ENCODE data around the gene ZNF592. TPM values are rescaled to one million over a fixed set of nuclear protein-coding genes. Genes with fewer than 3 reads are reported as not detected.

ZNF592 gene
- total and polyA plus RNA-seq, 4 donors = 10.2 to 29.5 (median 21.8) TPM

- Histone ChIP-seq H3K27ac (ENCODE audit: low read depth, low read length) (no peak overlapping the region), H3K27me3 (ENCODE audit: control insufficient read depth, insufficient read depth, low read length) (no peaks in the 10 kb centered on the region), H3K4me1 (ENCODE audit: control insufficient read depth, insufficient read depth, low read length) (peaks cover 3% of the 10 kb centered on the region), H3K9me3 (ENCODE audit: control insufficient read depth, insufficient read depth, low read length) (no peaks in the 10 kb centered on the region), H3K4me3 (ENCODE audit: low read depth, low read length) (no peak overlapping the region), H3K36me3 (ENCODE audit: control insufficient read depth, insufficient read depth, low read length) (peaks cover 3% of the 10 kb centered on the region)
- DNase-seq (ENCODE audit: low read depth in 4 of 6, low spot score in 6 of 6) = no peak
- no CpG with 5 or more reads among the region's 2 CpGs for WGBS (ENCODE audit: insufficient coverage)
These were observed 83.2 kb downstream of the ZNF592 start for GRCh38 chr15:84831613-84832012.

GRCh38 chr15:84832448-84833040, 84.2 kb downstream of the ZNF592 start:
- Histone ChIP-seq H3K27me3 (ENCODE audit: control insufficient read depth, insufficient read depth, low read length) (no peaks in the 10 kb centered on the region), H3K9me3 (ENCODE audit: control insufficient read depth, insufficient read depth, low read length) (no peaks in the 10 kb centered on the region), H3K27ac (ENCODE audit: low read depth, low read length) (no peak overlapping the region), H3K4me3 (ENCODE audit: low read depth, low read length) (no peak overlapping the region), H3K36me3 (ENCODE audit: control insufficient read depth, insufficient read depth, low read length) (peaks cover 3% of the 10 kb centered on the region), H3K4me1 (ENCODE audit: control insufficient read depth, insufficient read depth, low read length) (no peaks in the 10 kb centered on the region)
- no peak for DNase-seq (ENCODE audit: low read depth in 4 of 6, low spot score in 6 of 6)
- WGBS (ENCODE audit: insufficient coverage) = 61% methylated on average over 2 of the region's 2 CpGs

- Histone ChIP-seq H3K27me3 (ENCODE audit: control insufficient read depth, insufficient read depth, low read length) (no peaks in the 10 kb centered on the region), H3K27ac (ENCODE audit: low read depth, low read length) (no peak overlapping the region), H3K4me3 (ENCODE audit: low read depth, low read length) (no peak overlapping the region), H3K9me3 (ENCODE audit: control insufficient read depth, insufficient read depth, low read length) (no peaks in the 10 kb centered on the region), H3K4me1 (ENCODE audit: control insufficient read depth, insufficient read depth, low read length) (no peaks in the 10 kb centered on the region), H3K36me3 (ENCODE audit: control insufficient read depth, insufficient read depth, low read length) (peaks cover 3% of the 10 kb centered on the region)
- WGBS (ENCODE audit: insufficient coverage) = 86% methylated on average over 2 of the region's 4 CpGs
- no peak for DNase-seq (ENCODE audit: low read depth in 4 of 6, low spot score in 6 of 6)
These were observed 85.2 kb downstream of the ZNF592 start for GRCh38 chr15:84833447-84834228.

- peaks cover 7% of the 10 kb centered on the region for H3K36me3 ChIP-seq (ENCODE audit: control insufficient read depth, insufficient read depth, low read length)
- no peaks in the 10 kb centered on the region for H3K4me1 ChIP-seq (ENCODE audit: control insufficient read depth, insufficient read depth, low read length)
- no peak overlapping the region for H3K4me3 ChIP-seq (ENCODE audit: low read depth, low read length)
- no peak for DNase-seq (ENCODE audit: low read depth in 4 of 6, low spot score in 6 of 6)
- no peaks in the 10 kb centered on the region for H3K9me3 ChIP-seq (ENCODE audit: control insufficient read depth, insufficient read depth, low read length)
- WGBS (ENCODE audit: insufficient coverage) = 100% methylated on average over 3 of the region's 4 CpGs
- no peak overlapping the region for H3K27ac ChIP-seq (ENCODE audit: low read depth, low read length)
- H3K27me3 ChIP-seq (ENCODE audit: control insufficient read depth, insufficient read depth, low read length) = no peaks in the 10 kb centered on the region
These were observed 86.0 kb downstream of the ZNF592 start for GRCh38 chr15:84834229-84834955.

DNA sequence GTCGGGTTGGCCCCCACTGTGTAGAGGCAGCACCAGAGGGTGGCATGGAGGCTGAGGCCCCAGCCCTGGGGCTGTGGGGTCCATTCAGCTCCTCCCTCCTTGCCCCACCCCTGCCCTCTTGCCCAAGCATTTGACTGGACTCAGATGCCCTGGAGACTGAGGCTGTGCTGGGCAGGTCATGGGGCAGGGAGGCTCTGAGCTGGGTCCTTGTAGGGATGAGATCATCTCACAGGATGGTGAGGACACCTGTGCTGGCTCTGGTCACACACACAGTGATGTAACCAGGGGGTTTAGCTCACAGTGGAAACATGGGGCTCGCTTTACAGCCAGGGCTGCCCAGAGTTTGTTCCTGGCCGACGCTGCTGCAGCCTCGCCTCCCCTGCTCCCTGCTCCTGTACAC, 86.6 kb downstream of the ZNF592 start:
- Histone ChIP-seq H3K27me3 (ENCODE audit: control insufficient read depth, insufficient read depth, low read length) (no peaks in the 10 kb centered on the region), H3K9me3 (ENCODE audit: control insufficient read depth, insufficient read depth, low read length) (no peaks in the 10 kb centered on the region), H3K36me3 (ENCODE audit: control insufficient read depth, insufficient read depth, low read length) (peaks cover 13% of the 10 kb centered on the region), H3K27ac (ENCODE audit: low read depth, low read length) (no peak overlapping the region), H3K4me3 (ENCODE audit: low read depth, low read length) (no peak overlapping the region), H3K4me1 (ENCODE audit: control insufficient read depth, insufficient read depth, low read length) (no peaks in the 10 kb centered on the region)
- DNase-seq (ENCODE audit: low read depth in 4 of 6, low spot score in 6 of 6) = no peak
- whole genome bisulfite sequencing (ENCODE audit: insufficient coverage) = 91% methylated on average over 5 of the region's 5 CpGs

- no peak for DNase-seq (ENCODE audit: low read depth in 4 of 6, low spot score in 6 of 6)
- no peaks in the 10 kb centered on the region for H3K9me3 ChIP-seq (ENCODE audit: control insufficient read depth, insufficient read depth, low read length)
- H3K4me1 ChIP-seq (ENCODE audit: control insufficient read depth, insufficient read depth, low read length) = peaks cover 6% of the 10 kb centered on the region
- H3K36me3 ChIP-seq (ENCODE audit: control insufficient read depth, insufficient read depth, low read length) = peaks cover 21% of the 10 kb centered on the region
- H3K27ac ChIP-seq (ENCODE audit: low read depth, low read length) = no peak overlapping the region
- 71% methylated on average over 4 of the region's 5 CpGs for WGBS (ENCODE audit: insufficient coverage)
- H3K4me3 ChIP-seq (ENCODE audit: low read depth, low read length) = no peak overlapping the region
- H3K27me3 ChIP-seq (ENCODE audit: control insufficient read depth, insufficient read depth, low read length) = no peaks in the 10 kb centered on the region
These were observed 87.4 kb downstream of the ZNF592 start for GRCh38 chr15:84835661-84836337.

DNA sequence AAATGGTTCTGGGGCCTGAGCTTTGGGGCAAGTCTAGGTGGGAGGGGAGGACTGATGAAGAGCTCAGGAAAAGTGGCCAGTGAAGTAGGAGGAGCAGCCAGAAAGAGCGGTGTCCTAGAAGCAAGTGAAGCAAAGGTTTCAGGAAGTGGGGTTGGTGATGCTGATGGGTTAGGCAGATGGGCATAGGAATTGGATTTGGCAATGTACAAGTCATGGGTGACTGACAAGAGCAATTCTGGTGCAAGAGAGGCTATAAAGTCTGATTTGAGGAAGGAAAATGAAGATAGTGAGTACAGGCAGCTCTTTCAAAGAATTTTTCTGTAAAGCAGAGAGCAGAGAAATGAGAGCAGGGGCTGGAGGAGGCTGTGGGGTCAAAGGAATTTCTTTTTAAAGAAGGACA, 88.5 kb downstream of the ZNF592 start:
- WGBS (ENCODE audit: insufficient coverage) = 95% methylated on average over 1 of the region's 1 CpG
- H3K4me1 ChIP-seq (ENCODE audit: control insufficient read depth, insufficient read depth, low read length) = peaks cover 6% of the 10 kb centered on the region
- DNase-seq (ENCODE audit: low read depth in 4 of 6, low spot score in 6 of 6) = no peak
- H3K36me3 ChIP-seq (ENCODE audit: control insufficient read depth, insufficient read depth, low read length) = peaks cover 25% of the 10 kb centered on the region
- no peaks in the 10 kb centered on the region for H3K27me3 ChIP-seq (ENCODE audit: control insufficient read depth, insufficient read depth, low read length)
- H3K9me3 ChIP-seq (ENCODE audit: control insufficient read depth, insufficient read depth, low read length) = no peaks in the 10 kb centered on the region
- no peak overlapping the region for H3K27ac ChIP-seq (ENCODE audit: low read depth, low read length)
- no peak overlapping the region for H3K4me3 ChIP-seq (ENCODE audit: low read depth, low read length)

DNA sequence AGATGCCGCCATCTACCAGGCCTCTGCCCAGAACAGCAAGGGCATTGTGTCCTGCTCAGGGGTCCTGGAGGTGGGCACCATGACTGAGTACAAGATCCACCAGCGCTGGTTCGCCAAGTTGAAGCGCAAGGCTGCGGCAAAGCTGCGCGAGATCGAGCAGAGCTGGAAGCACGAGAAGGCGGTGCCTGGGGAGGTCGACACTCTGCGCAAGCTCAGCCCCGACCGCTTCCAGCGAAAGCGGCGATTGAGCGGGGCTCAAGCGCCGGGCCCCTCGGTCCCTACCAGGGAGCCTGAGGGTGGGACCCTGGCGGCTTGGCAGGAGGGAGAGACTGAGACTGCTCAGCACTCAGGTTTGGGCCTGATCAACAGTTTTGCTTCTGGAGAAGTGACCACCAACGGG, 91.3 kb downstream of the ZNF592 start:
- DNase-seq (ENCODE audit: low read depth in 4 of 6, low spot score in 6 of 6) = no peak
- no peak overlapping the region for H3K4me3 ChIP-seq (ENCODE audit: low read depth, low read length)
- peaks cover 6% of the 10 kb centered on the region for H3K4me1 ChIP-seq (ENCODE audit: control insufficient read depth, insufficient read depth, low read length)
- H3K36me3 ChIP-seq (ENCODE audit: control insufficient read depth, insufficient read depth, low read length) = peaks cover 22% of the 10 kb centered on the region
- H3K9me3 ChIP-seq (ENCODE audit: control insufficient read depth, insufficient read depth, low read length) = no peaks in the 10 kb centered on the region
- H3K27ac ChIP-seq (ENCODE audit: low read depth, low read length) = no peak overlapping the region
- 98% methylated on average over 23 of the region's 23 CpGs for WGBS (ENCODE audit: insufficient coverage)
- H3K27me3 ChIP-seq (ENCODE audit: control insufficient read depth, insufficient read depth, low read length) = no peaks in the 10 kb centered on the region

DNA sequence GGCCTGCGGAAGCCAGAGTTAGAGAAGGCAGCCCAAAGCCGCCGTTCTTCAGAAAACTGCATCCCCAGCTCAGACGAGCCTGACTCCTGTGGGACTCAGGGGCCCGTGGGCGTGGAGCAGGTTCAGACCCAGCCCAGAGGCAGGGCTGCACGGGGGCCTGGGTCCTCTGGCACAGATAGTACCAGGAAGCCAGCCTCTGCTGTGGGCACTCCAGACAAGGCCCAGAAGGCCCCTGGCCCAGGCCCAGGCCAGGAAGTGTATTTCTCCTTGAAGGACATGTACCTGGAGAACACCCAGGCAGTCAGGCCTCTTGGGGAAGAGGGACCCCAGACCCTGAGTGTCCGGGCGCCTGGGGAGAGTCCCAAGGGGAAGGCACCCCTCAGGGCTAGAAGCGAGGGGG, 91.9 kb downstream of the ZNF592 start:
- Histone ChIP-seq H3K4me1 (ENCODE audit: control insufficient read depth, insufficient read depth, low read length) (peaks cover 6% of the 10 kb centered on the region), H3K9me3 (ENCODE audit: control insufficient read depth, insufficient read depth, low read length) (no peaks in the 10 kb centered on the region), H3K36me3 (ENCODE audit: control insufficient read depth, insufficient read depth, low read length) (peaks cover 22% of the 10 kb centered on the region), H3K4me3 (ENCODE audit: low read depth, low read length) (no peak overlapping the region), H3K27ac (ENCODE audit: low read depth, low read length) (no peak overlapping the region), H3K27me3 (ENCODE audit: control insufficient read depth, insufficient read depth, low read length) (no peaks in the 10 kb centered on the region)
- WGBS (ENCODE audit: insufficient coverage) = 95% methylated on average over 10 of the region's 10 CpGs
- no peak for DNase-seq (ENCODE audit: low read depth in 4 of 6, low spot score in 6 of 6)

Data from spinal cord (tissue), 10 donors.